ENCODE results near the gene FARSB. TPM values are rescaled to one million over a fixed set of nuclear protein-coding genes. Genes with fewer than 3 reads are reported as not detected.

FARSB gene
- total and polyA plus RNA-seq, 10 donors, result 7.8 to 17.4 (median 12.7) TPM

DNA sequence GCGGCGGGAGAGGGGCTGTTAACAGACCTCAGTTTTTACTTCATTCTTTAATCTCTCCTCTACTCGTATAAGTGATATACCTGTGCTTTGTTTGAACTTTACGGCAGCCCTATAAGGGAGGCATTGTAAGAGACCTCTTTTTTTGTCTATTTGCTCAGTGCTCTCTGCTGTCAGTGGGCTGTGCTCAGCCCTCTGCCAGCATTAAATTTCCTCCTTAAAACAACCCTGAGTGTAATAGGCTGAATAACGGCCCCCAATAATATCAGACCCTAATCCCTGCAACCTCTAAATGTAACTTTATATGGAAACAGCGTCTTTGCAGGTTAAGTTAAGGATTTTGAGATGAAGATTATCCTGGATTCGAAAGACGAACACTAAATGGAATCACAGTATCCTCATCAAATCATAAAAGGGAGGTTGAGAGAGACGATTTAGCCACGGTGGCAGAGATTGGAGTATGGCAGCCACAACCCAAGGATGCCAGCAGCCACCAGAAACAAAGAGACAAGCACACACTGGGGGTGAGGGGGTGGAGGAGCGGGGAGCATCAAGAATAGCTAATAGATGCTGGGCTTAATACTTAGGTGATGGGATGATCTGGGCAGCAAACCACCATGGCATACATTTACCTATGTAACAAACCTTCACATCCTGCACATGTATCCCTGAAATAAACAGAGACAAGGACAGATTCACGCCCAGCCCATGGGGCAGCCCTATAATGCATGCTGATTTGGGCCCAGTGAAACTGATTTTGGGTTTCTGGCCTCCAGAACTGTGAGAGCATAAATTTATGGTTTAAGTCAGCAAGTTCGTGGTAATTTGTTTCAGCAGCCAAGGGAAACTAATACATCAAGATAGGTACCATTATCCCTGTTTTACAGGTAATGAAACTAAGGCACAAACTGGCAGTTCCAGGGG, 894 bp upstream of the FARSB start:
- H3K4me3 ChIP-seq, result peak overlapping the region; percentile 46 to 100 (median 98)
- H3K36me3 ChIP-seq, result no peaks in the 10 kb centered on the region
- no peaks in the 10 kb centered on the region for H3K27me3 ChIP-seq (replicated peaks in 1 of 7)
- 21 to 29% (median 22%) methylated on average over 13 of the region's 13 CpGs for WGBS, 5 donors
- peak overlapping the region in 7 of 8 donors; percentile 91 to 95 (median 94) for H3K27ac ChIP-seq
- H3K9me3 ChIP-seq, result no peaks in the 10 kb centered on the region
- H3K4me1 ChIP-seq, result peaks cover 9 to 50% (median 39%) of the 10 kb centered on the region in 6 donors
- TF ChIP-seq, protein P1, sequence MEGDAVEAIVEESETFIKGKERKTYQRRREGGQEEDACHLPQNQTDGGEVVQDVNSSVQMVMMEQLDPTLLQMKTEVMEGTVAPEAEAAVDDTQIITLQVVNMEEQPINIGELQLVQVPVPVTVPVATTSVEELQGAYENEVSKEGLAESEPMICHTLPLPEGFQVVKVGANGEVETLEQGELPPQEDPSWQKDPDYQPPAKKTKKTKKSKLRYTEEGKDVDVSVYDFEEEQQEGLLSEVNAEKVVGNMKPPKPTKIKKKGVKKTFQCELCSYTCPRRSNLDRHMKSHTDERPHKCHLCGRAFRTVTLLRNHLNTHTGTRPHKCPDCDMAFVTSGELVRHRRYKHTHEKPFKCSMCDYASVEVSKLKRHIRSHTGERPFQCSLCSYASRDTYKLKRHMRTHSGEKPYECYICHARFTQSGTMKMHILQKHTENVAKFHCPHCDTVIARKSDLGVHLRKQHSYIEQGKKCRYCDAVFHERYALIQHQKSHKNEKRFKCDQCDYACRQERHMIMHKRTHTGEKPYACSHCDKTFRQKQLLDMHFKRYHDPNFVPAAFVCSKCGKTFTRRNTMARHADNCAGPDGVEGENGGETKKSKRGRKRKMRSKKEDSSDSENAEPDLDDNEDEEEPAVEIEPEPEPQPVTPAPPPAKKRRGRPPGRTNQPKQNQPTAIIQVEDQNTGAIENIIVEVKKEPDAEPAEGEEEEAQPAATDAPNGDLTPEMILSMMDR (IDR thresholded peaks at IDR 0.05 in 8 of 11, conservative IDR thresholded peaks at IDR 0.05 in 3 of 11), result no peak
- TF ChIP-seq POLR2A (IDR thresholded peaks at IDR 0.05) (no peak), POLR2AphosphoS5 (IDR thresholded peaks at IDR 0.05) (no peak)
- intact Hi-C loops (cut with DNase I; ENCODE audit: low total_unique reads), result no loop called here
- no peak for DNase-seq

DNA sequence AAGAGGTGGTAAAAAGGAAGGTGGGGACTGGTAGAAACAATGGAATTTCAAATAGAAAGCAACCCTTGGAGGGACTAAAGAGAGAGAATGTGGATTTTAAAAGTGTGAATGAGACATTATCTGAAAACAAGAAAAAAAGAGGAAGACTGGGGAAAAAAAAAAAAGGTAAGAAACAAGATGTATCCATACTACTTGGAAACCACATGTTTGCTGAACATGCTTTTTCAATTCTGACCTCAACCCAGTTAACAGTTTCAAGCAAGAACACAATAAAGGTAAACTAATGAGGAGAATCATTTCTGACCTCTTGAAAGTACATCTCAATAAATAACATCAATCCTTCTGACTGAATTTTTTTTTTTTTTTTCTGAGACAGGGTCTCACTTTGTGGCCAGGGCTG, 2.6 kb downstream of the FARSB start:
- no peak for DNase-seq
- Histone ChIP-seq H3K27ac (no peak overlapping the region), H3K4me3 (no peak overlapping the region), H3K9me3 (no peaks in the 10 kb centered on the region), H3K36me3 (peaks cover 0 to 9% (median 3%) of the 10 kb centered on the region in 6 donors), H3K4me1 (peaks cover 9 to 72% (median 39%) of the 10 kb centered on the region in 6 donors), H3K27me3 (replicated peaks in 1 of 7) (no peaks in the 10 kb centered on the region)
- TF ChIP-seq POLR2AphosphoS5 (IDR thresholded peaks at IDR 0.05) (no peak), POLR2A (IDR thresholded peaks at IDR 0.05) (no peak)
- TF ChIP-seq, protein P1 (IDR thresholded peaks at IDR 0.05 in 8 of 11, conservative IDR thresholded peaks at IDR 0.05 in 3 of 11), result no peak
- intact Hi-C loops (cut with DNase I; ENCODE audit: low total_unique reads), result no loop called here

DNA sequence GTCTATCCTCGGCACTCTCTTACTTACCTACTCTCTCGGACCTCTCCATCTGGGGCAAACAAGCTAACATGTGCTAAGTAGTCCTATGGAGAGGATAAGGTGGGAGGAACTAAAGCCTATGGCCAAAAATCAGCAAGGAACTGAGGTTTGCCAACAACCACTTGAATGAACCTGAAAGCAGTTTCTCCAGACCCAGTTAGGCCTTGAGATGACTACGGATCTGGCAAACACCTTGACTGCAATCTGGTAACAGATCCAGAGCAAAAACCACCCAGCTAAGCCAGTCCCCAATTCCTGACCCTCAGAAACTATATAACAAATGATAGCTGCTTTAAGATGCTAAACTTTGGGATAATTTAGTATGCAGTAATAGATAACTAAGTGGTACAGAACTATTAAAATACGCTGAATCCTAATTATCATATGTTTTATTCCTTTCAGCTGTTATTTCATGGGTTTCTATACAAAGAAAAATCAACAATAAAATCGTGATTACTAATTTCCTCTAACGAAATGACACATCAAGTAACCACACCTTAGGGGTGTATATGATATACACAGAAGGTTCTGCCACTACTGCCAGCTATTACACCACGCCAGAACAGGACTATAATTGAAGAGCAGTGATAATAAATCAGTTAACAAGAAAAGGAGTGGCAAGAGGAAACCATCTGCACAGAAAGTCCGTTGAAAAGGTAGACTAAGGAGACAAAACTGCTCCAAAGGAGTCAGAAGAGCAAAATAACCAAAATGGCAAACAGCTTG, 3.2 kb downstream of the FARSB start:
- Histone ChIP-seq H3K4me1 (peaks cover 9 to 72% (median 39%) of the 10 kb centered on the region in 6 donors), H3K27ac (no peak overlapping the region), H3K27me3 (replicated peaks in 1 of 7) (no peaks in the 10 kb centered on the region), H3K4me3 (no peak overlapping the region), H3K36me3 (peaks cover 0 to 15% (median 9%) of the 10 kb centered on the region in 6 donors), H3K9me3 (no peaks in the 10 kb centered on the region)
- intact Hi-C loops (cut with DNase I; ENCODE audit: low total_unique reads), result no loop called here
- TF ChIP-seq, protein P1 (IDR thresholded peaks at IDR 0.05 in 8 of 11, conservative IDR thresholded peaks at IDR 0.05 in 3 of 11), result no peak
- no peak for TF ChIP-seq POLR2A (IDR thresholded peaks at IDR 0.05)
- TF ChIP-seq POLR2AphosphoS5 (IDR thresholded peaks at IDR 0.05), result no peak
- no peak for DNase-seq
- WGBS, 5 donors, result 59 to 67% (median 64%) methylated on average over 8 of the region's 8 CpGs
